ENCODE measurements around the gene OR10A6.
A peak's percentile ranks its signal among the peaks of the same experiment; 100 is the strongest.

OR10A6 gene

GRCh38 chr11:7971846-7972245, 40.8 kb upstream of the OR10A6 start:
- Histone ChIP-seq H2BK12ac (ENCODE audit: low read length) (no peak overlapping the region), H3K9ac (ENCODE audit: low read length) (no peak overlapping the region), H3K27me3 (ENCODE audit: insufficient read depth, low read length) (no peaks in the 10 kb centered on the region), H3K4me3 (ENCODE audit: low read depth, low read length) (no peak overlapping the region), H3K79me1 (ENCODE audit: low read length) (peaks cover 9% of the 10 kb centered on the region), H2BK5ac (ENCODE audit: low read depth, low read length, poor library complexity) (no peak overlapping the region), H3K18ac (ENCODE audit: low read length) (no peak overlapping the region), H2AK5ac (ENCODE audit: low read length) (peak overlapping the region; percentile 71), H3K4ac (ENCODE audit: low read depth, low read length) (no peak overlapping the region), H3K4me2 (ENCODE audit: low read length) (no peak overlapping the region), H3K4me1 (ENCODE audit: control insufficient read depth in 1 of 2, insufficient read depth in 2 of 2, low read length in 2 of 2) (peaks cover 14 to 20% of the 10 kb centered on the region in 2 experiments), H3K9me3 (ENCODE audit: insufficient read depth, low read depth, low read length) (no peaks in the 10 kb centered on the region), H3K23ac (ENCODE audit: low read length) (no peak overlapping the region), H3K27ac (ENCODE audit: low read depth, low read length) (no peak overlapping the region), H4K8ac (ENCODE audit: low read depth, low read length) (no peak overlapping the region), H3K79me2 (ENCODE audit: control insufficient read depth, insufficient read depth, low read length, poor library complexity) (no peaks in the 10 kb centered on the region), H3K36me3 (ENCODE audit: control insufficient read depth in 1 of 2, insufficient read depth in 2 of 2, low read length in 2 of 2) (no peaks in the 10 kb centered on the region), H3K14ac (ENCODE audit: low read length) (no peak overlapping the region), H2AFZ (ENCODE audit: insufficient read depth, low read length, poor library complexity) (no peak overlapping the region), H2BK120ac (ENCODE audit: insufficient read depth, low read length, poor library complexity) (no peak overlapping the region), H4K91ac (ENCODE audit: low read depth, low read length) (no peak overlapping the region), H4K12ac (ENCODE audit: low read depth, low read length) (no peak overlapping the region)
- no peak for DNase-seq

- Histone ChIP-seq H3K4me3 (ENCODE audit: low read depth, low read length) (no peak overlapping the region), H3K9ac (ENCODE audit: low read length) (no peak overlapping the region), H3K79me2 (ENCODE audit: control insufficient read depth, insufficient read depth, low read length, poor library complexity) (no peaks in the 10 kb centered on the region), H3K4ac (ENCODE audit: low read depth, low read length) (no peak overlapping the region), H3K27ac (ENCODE audit: low read depth, low read length) (no peak overlapping the region), H2AFZ (ENCODE audit: insufficient read depth, low read length, poor library complexity) (peak overlapping the region; percentile 17), H3K4me2 (ENCODE audit: low read length) (no peak overlapping the region), H4K91ac (ENCODE audit: low read depth, low read length) (peak overlapping the region; percentile 59), H3K4me1 (ENCODE audit: control insufficient read depth in 1 of 2, insufficient read depth in 2 of 2, low read length in 2 of 2) (peaks cover 22 to 29% of the 10 kb centered on the region in 2 experiments), H4K8ac (ENCODE audit: low read depth, low read length) (no peak overlapping the region), H3K9me3 (ENCODE audit: insufficient read depth, low read depth, low read length) (no peaks in the 10 kb centered on the region), H3K14ac (ENCODE audit: low read length) (no peak overlapping the region), H2BK5ac (ENCODE audit: low read depth, low read length, poor library complexity) (no peak overlapping the region), H2BK12ac (ENCODE audit: low read length) (no peak overlapping the region), H2BK120ac (ENCODE audit: insufficient read depth, low read length, poor library complexity) (peak overlapping the region; percentile 36), H3K27me3 (ENCODE audit: insufficient read depth, low read length) (no peaks in the 10 kb centered on the region), H2AK5ac (ENCODE audit: low read length) (no peak overlapping the region), H3K18ac (ENCODE audit: low read length) (peak overlapping the region; percentile 72), H3K36me3 (ENCODE audit: control insufficient read depth in 1 of 2, insufficient read depth in 2 of 2, low read length in 2 of 2) (no peaks in the 10 kb centered on the region), H3K23ac (ENCODE audit: low read length) (no peak overlapping the region), H4K12ac (ENCODE audit: low read depth, low read length) (no peak overlapping the region), H3K79me1 (ENCODE audit: low read length) (peaks cover 13% of the 10 kb centered on the region)
- WGBS (ENCODE audit: extremely low coverage, insufficient coverage, insufficient read length), result no CpG with 5 or more reads among the region's 3 CpGs
- DNase-seq, result no peak
These were observed 38.9 kb upstream of the OR10A6 start for GRCh38 chr11:7969756-7970646.

GRCh38 chr11:7968686-7969085, 37.6 kb upstream of the OR10A6 start:
- Histone ChIP-seq H4K91ac (ENCODE audit: low read depth, low read length) (no peak overlapping the region), H3K4me1 (ENCODE audit: control insufficient read depth in 1 of 2, insufficient read depth in 2 of 2, low read length in 2 of 2) (peaks cover 19 to 26% of the 10 kb centered on the region in 2 experiments)

GRCh38 chr11:7967826-7968225, 36.8 kb upstream of the OR10A6 start:
- no peak overlapping the region for H4K12ac ChIP-seq (ENCODE audit: low read depth, low read length)
- H3K4me2 ChIP-seq (ENCODE audit: low read length), result no peak overlapping the region
- no peak overlapping the region for H2AFZ ChIP-seq (ENCODE audit: insufficient read depth, low read length, poor library complexity)
- peak overlapping the region; percentile 8 for H3K4ac ChIP-seq (ENCODE audit: low read depth, low read length)
- H2BK5ac ChIP-seq (ENCODE audit: low read depth, low read length, poor library complexity), result peak overlapping the region; percentile 65
- no peaks in the 10 kb centered on the region for H3K79me2 ChIP-seq (ENCODE audit: control insufficient read depth, insufficient read depth, low read length, poor library complexity)
- H3K23ac ChIP-seq (ENCODE audit: low read length), result no peak overlapping the region
- H3K27me3 ChIP-seq (ENCODE audit: insufficient read depth, low read length), result no peaks in the 10 kb centered on the region
- no peak overlapping the region for H3K18ac ChIP-seq (ENCODE audit: low read length)
- no peaks in the 10 kb centered on the region for H3K9me3 ChIP-seq (ENCODE audit: insufficient read depth, low read depth, low read length)
- H2BK120ac ChIP-seq (ENCODE audit: insufficient read depth, low read length, poor library complexity), result peak overlapping the region; percentile 29
- DNase-seq, result no peak
- no peak overlapping the region for H3K4me3 ChIP-seq (ENCODE audit: low read depth, low read length)
- no peak overlapping the region for H3K9ac ChIP-seq (ENCODE audit: low read length)
- peaks cover 19 to 30% of the 10 kb centered on the region in 2 experiments for H3K4me1 ChIP-seq (ENCODE audit: control insufficient read depth in 1 of 2, insufficient read depth in 2 of 2, low read length in 2 of 2)
- no peaks in the 10 kb centered on the region for H3K36me3 ChIP-seq (ENCODE audit: control insufficient read depth in 1 of 2, insufficient read depth in 2 of 2, low read length in 2 of 2)
- H3K14ac ChIP-seq (ENCODE audit: low read length), result peak overlapping the region; percentile 3
- peaks cover 13% of the 10 kb centered on the region for H3K79me1 ChIP-seq (ENCODE audit: low read length)
- H2AK5ac ChIP-seq (ENCODE audit: low read length), result no peak overlapping the region
- H3K27ac ChIP-seq (ENCODE audit: low read depth, low read length), result peak overlapping the region; percentile 20
- H4K8ac ChIP-seq (ENCODE audit: low read depth, low read length), result peak overlapping the region; percentile 11
- H2BK12ac ChIP-seq (ENCODE audit: low read length), result peak overlapping the region; percentile 85
- H4K91ac ChIP-seq (ENCODE audit: low read depth, low read length), result peak overlapping the region; percentile 69

More at GRCh38 chr11:7968686-7969085, 37.6 kb upstream of the OR10A6 start:
- Histone ChIP-seq H3K79me1 (ENCODE audit: low read length) (peaks cover 13% of the 10 kb centered on the region), H2BK5ac (ENCODE audit: low read depth, low read length, poor library complexity) (no peak overlapping the region), H4K8ac (ENCODE audit: low read depth, low read length) (no peak overlapping the region), H2AK5ac (ENCODE audit: low read length) (no peak overlapping the region), H3K14ac (ENCODE audit: low read length) (no peak overlapping the region), H2BK120ac (ENCODE audit: insufficient read depth, low read length, poor library complexity) (no peak overlapping the region), H2AFZ (ENCODE audit: insufficient read depth, low read length, poor library complexity) (no peak overlapping the region), H3K79me2 (ENCODE audit: control insufficient read depth, insufficient read depth, low read length, poor library complexity) (no peaks in the 10 kb centered on the region), H3K36me3 (ENCODE audit: control insufficient read depth in 1 of 2, insufficient read depth in 2 of 2, low read length in 2 of 2) (no peaks in the 10 kb centered on the region), H3K27me3 (ENCODE audit: insufficient read depth, low read length) (no peaks in the 10 kb centered on the region), H3K9me3 (ENCODE audit: insufficient read depth, low read depth, low read length) (no peaks in the 10 kb centered on the region), H3K9ac (ENCODE audit: low read length) (no peak overlapping the region), H3K4me3 (ENCODE audit: low read depth, low read length) (no peak overlapping the region), H4K12ac (ENCODE audit: low read depth, low read length) (no peak overlapping the region), H3K23ac (ENCODE audit: low read length) (no peak overlapping the region), H3K4me2 (ENCODE audit: low read length) (no peak overlapping the region), H3K27ac (ENCODE audit: low read depth, low read length) (peak overlapping the region; percentile 38), H2BK12ac (ENCODE audit: low read length) (no peak overlapping the region), H3K18ac (ENCODE audit: low read length) (no peak overlapping the region), H3K4ac (ENCODE audit: low read depth, low read length) (no peak overlapping the region)
- no CpG with 5 or more reads among the region's 2 CpGs for WGBS (ENCODE audit: extremely low coverage, insufficient coverage, insufficient read length)
- peak in 1 of 2 donors; percentile 34 for DNase-seq
